Retinal pigment epithelial cell (primary cell): ENCODE results near the gene GPC3.
"Not testable (repeated sequence)": the region's sequence is repeated elsewhere in the genome, so short reads cannot be mapped to it uniquely, and the experiment has no call there.

Experiments used
- DNase-seq: peaks from one replicate; pipeline ENCODE4 v3.0.0-alpha.2; 2010; ENCODE audit warnings: low read depth
- H3K4me3 ChIP-seq: 2 replicates; pipeline ENCODE4 v1.5.1; 2011; ENCODE audit warnings: mild to moderate bottlenecking, low read length, control low read depth, moderate library complexity
- CTCF ChIP-seq: conservative IDR thresholded peaks from 2 replicates; pipeline ENCODE4 v1.5.1; 2011; ENCODE audit warnings: low read depth, low read length, control low read depth, inconsistent platforms

The GPC3 gene

GRCh38 chrX:133892337-133892736 is 93.1 kb downstream of the GPC3 start:
- no peak for DNase-seq
- TF ChIP-seq CTCF = no peak
- H3K4me3 ChIP-seq = no peak overlapping the region

- H3K4me3 ChIP-seq = no peak overlapping the region
- DNase-seq = no peak
- TF ChIP-seq CTCF = no peak
Measured at GRCh38 chrX:133888984-133889383, 96.4 kb downstream of the GPC3 start.

- H3K4me3 ChIP-seq, DNase-seq: not testable (repeated sequence)
Measured at GRCh38 chrX:133888084-133888483, 97.3 kb downstream of the GPC3 start.

- TF ChIP-seq CTCF = no peak
- no peak for DNase-seq
- no peak overlapping the region for H3K4me3 ChIP-seq
Measured at GRCh38 chrX:133884430-133885394, 100.7 kb downstream of the GPC3 start.

GRCh38 chrX:133881893-133882292 is 103.5 kb downstream of the GPC3 start:
- no peak for TF ChIP-seq CTCF
- DNase-seq = no peak
- H3K4me3 ChIP-seq = no peak overlapping the region

- no peak for TF ChIP-seq CTCF
- DNase-seq = no peak
- no peak overlapping the region for H3K4me3 ChIP-seq
Measured at GRCh38 chrX:133881007-133881406, 104.4 kb downstream of the GPC3 start.

- H3K4me3 ChIP-seq = no peak overlapping the region
- no peak for TF ChIP-seq CTCF
- no peak for DNase-seq
Measured at GRCh38 chrX:133880032-133880443, 105.4 kb downstream of the GPC3 start.
